Sigmoid colon (tissue), 4 donors: ENCODE data around the gene RTN4IP1.

ENCODE experiments used
- CTCF ChIP-seq, 4 experiments: fragments of 450-650 bp in 3 of 4; fragments of 200-600 bp in 1 of 4; IDR thresholded peaks; one replicate each; pipeline ENCODE4 v1.5.1; 2016 to 2019; ENCODE audit warnings: antibody characterized with exemption in 4 of 4, mild to moderate bottlenecking in 3 of 4, moderate library complexity in 2 of 4
- EP300 ChIP-seq, 4 donors: sonication (generic); formaldehyde crosslinking; IDR thresholded peaks; one replicate each; pipeline ENCODE4 v1.6.1; 2017; ENCODE audit warnings: antibody characterized with exemption in 4 of 4
- POLR2A ChIP-seq, 2 donors: fragments of 450-650 bp; IDR thresholded peaks; one replicate each; pipeline ENCODE4 v1.6.1; 2016; ENCODE audit warnings: antibody characterized with exemption in 2 of 2, mild to moderate bottlenecking in 2 of 2, moderate library complexity in 2 of 2
- POLR2AphosphoS5 ChIP-seq, 4 donors: sonication (generic); formaldehyde crosslinking; IDR thresholded peaks; one replicate each; pipeline ENCODE4 v1.6.1; 2017; ENCODE audit warnings: antibody characterized with exemption in 4 of 4

GRCh38 chr6:106536357-106536756 is 92.9 kb downstream of the RTN4IP1 start:
- TF ChIP-seq CTCF (IDR thresholded peaks at IDR 0.05) (no peak), POLR2AphosphoS5 (IDR thresholded peaks at IDR 0.05) (no peak), EP300 (IDR thresholded peaks at IDR 0.05) (no peak), POLR2A (IDR thresholded peaks at IDR 0.05) (no peak)
